ENCODE measurements around the gene FAM120A. TPM values are rescaled to one million over a fixed set of nuclear protein-coding genes. Genes with fewer than 3 reads are reported as not detected.
A peak's percentile ranks its signal among the peaks of the same experiment; 100 is the strongest.

Gene FAM120A
- total RNA-seq, 1 donor from 2014 or later = 57.7 TPM

- Histone ChIP-seq H3K9me3 (ENCODE audit: insufficient read depth, low read depth, low read length) (no peaks in the 10 kb centered on the region), H3K9ac (ENCODE audit: low read length) (no peak overlapping the region), H3K27ac (ENCODE audit: low read depth, low read length) (no peak overlapping the region), H3K79me2 (ENCODE audit: insufficient read depth, low read length) (peaks cover 81% of the 10 kb centered on the region), H3K4me2 (ENCODE audit: low read length) (no peak overlapping the region), H2AFZ (ENCODE audit: low read depth, low read length) (no peak overlapping the region), H3K36me3 (ENCODE audit: insufficient read depth, low read length) (peaks cover 41% of the 10 kb centered on the region), H3K4me1 (ENCODE audit: insufficient read depth, low read length) (no peaks in the 10 kb centered on the region), H3K4me3 (ENCODE audit: insufficient read depth, low read depth, low read length) (no peak overlapping the region), H4K20me1 (ENCODE audit: insufficient read depth, low read length) (peaks cover 66% of the 10 kb centered on the region), H3K27me3 (ENCODE audit: insufficient read depth, low read length) (no peaks in the 10 kb centered on the region)
- peak overlapping the region; percentile 14 for H3K27ac Mint-ChIP-seq (ENCODE audit: unreplicated experiment)
- no peak overlapping the region for H3K4me3 Mint-ChIP-seq (ENCODE audit: unreplicated experiment)
- DNase-seq (ENCODE audit: low read depth) (no peak), FAIRE-seq (no peak)
- H3K36me3 Mint-ChIP-seq (ENCODE audit: low read depth, unreplicated experiment) = peaks cover 34% of the 10 kb centered on the region
- no peaks in the 10 kb centered on the region for H3K27me3 Mint-ChIP-seq (ENCODE audit: low read depth, unreplicated experiment)
- H3K9me3 Mint-ChIP-seq (ENCODE audit: unreplicated experiment) = no peaks in the 10 kb centered on the region
- H3K4me1 Mint-ChIP-seq (ENCODE audit: low read depth, unreplicated experiment) = peaks cover 5% of the 10 kb centered on the region
- TF ChIP-seq CTCF (IDR thresholded peaks at IDR 0.05; ENCODE audit: insufficient read depth, low read depth, low read length) = no peak
- no peak for TF ChIP-seq EZH2 (IDR thresholded peaks at IDR 0.05; ENCODE audit: insufficient read depth, low read length)
These were observed 44.8 kb downstream of the FAM120A start for GRCh38 chr9:93496285-93496684.

GRCh38 chr9:93500571-93501298 lies 49.2 kb downstream of the FAM120A start:
- Histone ChIP-seq H4K20me1 (ENCODE audit: insufficient read depth, low read length) (peaks cover 53% of the 10 kb centered on the region), H3K27me3 (ENCODE audit: insufficient read depth, low read length) (no peaks in the 10 kb centered on the region), H3K4me3 (ENCODE audit: insufficient read depth, low read depth, low read length) (no peak overlapping the region), H2AFZ (ENCODE audit: low read depth, low read length) (no peak overlapping the region), H3K4me1 (ENCODE audit: insufficient read depth, low read length) (no peaks in the 10 kb centered on the region), H3K36me3 (ENCODE audit: insufficient read depth, low read length) (peaks cover 30% of the 10 kb centered on the region), H3K9ac (ENCODE audit: low read length) (peak overlapping the region; percentile 20), H3K4me2 (ENCODE audit: low read length) (peak overlapping the region; percentile 71), H3K79me2 (ENCODE audit: insufficient read depth, low read length) (peaks cover 75% of the 10 kb centered on the region), H3K9me3 (ENCODE audit: insufficient read depth, low read depth, low read length) (no peaks in the 10 kb centered on the region), H3K27ac (ENCODE audit: low read depth, low read length) (no peak overlapping the region)
- no peak for DNase-seq (ENCODE audit: low read depth)
- FAIRE-seq = no peak
- TF ChIP-seq EZH2 (IDR thresholded peaks at IDR 0.05; ENCODE audit: insufficient read depth, low read length) (no peak), CTCF (IDR thresholded peaks at IDR 0.05; ENCODE audit: insufficient read depth, low read depth, low read length) (no peak)
- Mint-ChIP-seq H3K36me3 (ENCODE audit: low read depth, unreplicated experiment) (peaks cover 21% of the 10 kb centered on the region), H3K4me1 (ENCODE audit: low read depth, unreplicated experiment) (peaks cover 8% of the 10 kb centered on the region), H3K27ac (ENCODE audit: unreplicated experiment) (peak overlapping the region; percentile 67), H3K9me3 (ENCODE audit: unreplicated experiment) (no peaks in the 10 kb centered on the region), H3K4me3 (ENCODE audit: unreplicated experiment) (peak overlapping the region; percentile 27), H3K27me3 (ENCODE audit: low read depth, unreplicated experiment) (no peaks in the 10 kb centered on the region)

GRCh38 chr9:93501406-93501805 lies 49.9 kb downstream of the FAM120A start:
- TF ChIP-seq EZH2 (IDR thresholded peaks at IDR 0.05; ENCODE audit: insufficient read depth, low read length) = no peak
- TF ChIP-seq CTCF (IDR thresholded peaks at IDR 0.05; ENCODE audit: insufficient read depth, low read depth, low read length) = no peak
- Histone ChIP-seq H3K4me2 (ENCODE audit: low read length) (peak overlapping the region; percentile 71), H3K36me3 (ENCODE audit: insufficient read depth, low read length) (peaks cover 30% of the 10 kb centered on the region), H4K20me1 (ENCODE audit: insufficient read depth, low read length) (peaks cover 51% of the 10 kb centered on the region), H3K4me3 (ENCODE audit: insufficient read depth, low read depth, low read length) (no peak overlapping the region), H3K9me3 (ENCODE audit: insufficient read depth, low read depth, low read length) (no peaks in the 10 kb centered on the region), H3K27ac (ENCODE audit: low read depth, low read length) (no peak overlapping the region), H3K9ac (ENCODE audit: low read length) (peak overlapping the region; percentile 20), H3K79me2 (ENCODE audit: insufficient read depth, low read length) (peaks cover 75% of the 10 kb centered on the region), H3K27me3 (ENCODE audit: insufficient read depth, low read length) (no peaks in the 10 kb centered on the region), H2AFZ (ENCODE audit: low read depth, low read length) (no peak overlapping the region), H3K4me1 (ENCODE audit: insufficient read depth, low read length) (no peaks in the 10 kb centered on the region)
- DNase-seq (ENCODE audit: low read depth) (peak; percentile 12), FAIRE-seq (no peak)
- H3K27ac Mint-ChIP-seq (ENCODE audit: unreplicated experiment) = peak overlapping the region; percentile 15
- H3K4me3 Mint-ChIP-seq (ENCODE audit: unreplicated experiment) = peak overlapping the region; percentile 58
- H3K36me3 Mint-ChIP-seq (ENCODE audit: low read depth, unreplicated experiment) = peaks cover 24% of the 10 kb centered on the region
- H3K9me3 Mint-ChIP-seq (ENCODE audit: unreplicated experiment) = no peaks in the 10 kb centered on the region
- no peaks in the 10 kb centered on the region for H3K27me3 Mint-ChIP-seq (ENCODE audit: low read depth, unreplicated experiment)
- H3K4me1 Mint-ChIP-seq (ENCODE audit: low read depth, unreplicated experiment) = peaks cover 8% of the 10 kb centered on the region
